Peyer's patch (tissue), 4 donors: Measurements from ENCODE around the gene NFIB.

ENCODE experiments used
- CTCF ChIP-seq, 6 experiments: fragments of 450-650 bp in 4 of 6; fragments of 200-600 bp in 2 of 6; sonication (generic) in 1 of 6; IDR thresholded peaks; one replicate each; pipeline ENCODE4 v1.5.1; 2017 to 2019; ENCODE audit warnings: antibody characterized with exemption in 6 of 6, mild to moderate bottlenecking in 3 of 6, moderate library complexity in 1 of 6
- POLR2A ChIP-seq, 2 donors: fragments of 450-650 bp; IDR thresholded peaks; one replicate each; pipeline ENCODE4 v1.5.1; 2017; ENCODE audit warnings: antibody characterized with exemption in 2 of 2, mild to moderate bottlenecking in 2 of 2, moderate library complexity in 2 of 2

GRCh38 chr9:14214065-14214684 is 99.8 kb downstream of the NFIB start:
- TF ChIP-seq CTCF (IDR thresholded peaks at IDR 0.05) (no peak), POLR2A (IDR thresholded peaks at IDR 0.05) (no peak)
